NAMALWA (cell line): ENCODE measurements around the gene APP.
"Not testable (repeated sequence)": the region's sequence is repeated elsewhere in the genome, so short reads cannot be mapped to it uniquely, and the experiment has no call there.

Experiments
- DNase-seq: peaks from one replicate; pipeline ENCODE4 v3.0.0-alpha.2; 2015; ENCODE audit warnings: low spot score

Gene APP

DNA sequence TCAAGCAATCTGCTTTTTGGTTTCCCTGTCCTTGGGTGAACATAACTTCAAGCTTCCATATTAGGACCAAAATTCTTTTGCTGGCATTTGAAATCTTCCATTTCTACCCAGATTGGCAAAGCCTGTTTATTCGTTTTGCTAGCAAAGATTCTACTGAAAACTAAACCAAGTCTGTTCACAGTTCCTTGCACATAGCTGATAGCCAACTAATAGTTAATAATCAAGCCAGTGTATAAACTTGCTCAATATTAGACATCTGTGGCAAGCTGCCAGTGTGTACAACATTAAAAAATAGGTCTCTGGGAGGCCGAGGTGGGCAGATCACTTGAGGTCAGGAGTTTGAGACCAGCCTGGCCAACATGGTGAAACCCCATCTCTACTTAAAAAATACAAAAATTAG, 6.3 kb downstream of the APP start:
- DNase-seq: no peak

GRCh38 chr21:26162081-26162480, 8.5 kb downstream of the APP start:
- no peak for DNase-seq

DNA sequence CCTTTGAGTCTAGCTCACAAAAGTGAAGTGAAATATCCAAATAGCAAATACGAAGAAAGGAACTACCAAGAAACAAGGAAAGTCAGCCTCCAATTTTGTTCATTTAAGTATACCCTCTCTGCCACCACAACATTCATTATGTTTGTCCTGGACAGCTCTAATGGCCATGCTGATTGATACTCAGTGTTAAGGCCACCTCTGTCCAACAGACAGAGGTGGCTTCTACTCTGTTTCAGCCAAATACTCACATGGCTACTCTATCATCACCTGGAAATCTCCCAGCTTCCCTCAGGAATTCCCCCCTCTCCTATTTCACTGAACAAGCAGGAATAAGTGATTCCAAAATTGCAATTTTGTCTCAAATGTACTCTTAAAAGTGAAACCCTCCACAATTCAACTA, 10.7 kb downstream of the APP start:
- DNase-seq: no peak

- DNase-seq: no peak
Observed at GRCh38 chr21:26157801-26158200, 12.8 kb downstream of the APP start.

DNA sequence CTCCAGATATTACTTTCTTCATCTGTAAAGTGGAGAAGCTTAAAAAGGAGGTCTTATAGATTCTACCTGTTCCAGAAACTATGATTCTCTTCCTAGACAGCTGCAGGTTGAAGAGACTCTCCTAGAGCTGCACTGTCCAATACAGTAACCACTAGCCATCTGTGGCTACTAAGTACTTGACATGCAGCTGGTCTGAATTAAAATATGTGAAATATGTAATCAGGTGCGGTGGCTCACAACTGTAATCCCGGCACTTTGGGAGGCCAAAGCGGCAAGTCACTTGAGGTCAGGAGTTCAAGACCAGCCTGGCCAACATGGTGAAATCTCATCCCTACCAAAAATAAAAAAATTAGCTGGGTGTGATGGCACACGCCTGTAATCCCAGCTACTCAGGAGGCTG, 15.8 kb downstream of the APP start:
- DNase-seq: no peak

DNA sequence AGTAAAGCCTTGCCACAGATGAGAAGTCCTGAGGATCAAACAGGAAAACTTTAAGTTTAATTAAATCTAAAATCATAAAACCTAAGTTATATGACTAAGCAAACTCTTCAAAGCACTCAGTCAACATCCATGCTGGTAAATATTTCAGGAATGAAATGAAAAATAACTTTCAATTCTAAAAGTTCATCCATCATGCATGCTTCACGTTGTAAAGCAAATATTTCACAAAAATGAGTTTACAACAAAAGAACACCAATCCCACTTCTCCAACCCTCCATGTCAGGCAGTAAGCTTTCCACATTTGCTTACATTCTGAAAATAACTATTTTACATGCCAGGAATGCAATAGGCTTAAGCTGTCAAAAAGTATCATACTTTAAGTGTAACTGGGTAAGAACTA, 16.8 kb downstream of the APP start:
- DNase-seq: no peak

DNA sequence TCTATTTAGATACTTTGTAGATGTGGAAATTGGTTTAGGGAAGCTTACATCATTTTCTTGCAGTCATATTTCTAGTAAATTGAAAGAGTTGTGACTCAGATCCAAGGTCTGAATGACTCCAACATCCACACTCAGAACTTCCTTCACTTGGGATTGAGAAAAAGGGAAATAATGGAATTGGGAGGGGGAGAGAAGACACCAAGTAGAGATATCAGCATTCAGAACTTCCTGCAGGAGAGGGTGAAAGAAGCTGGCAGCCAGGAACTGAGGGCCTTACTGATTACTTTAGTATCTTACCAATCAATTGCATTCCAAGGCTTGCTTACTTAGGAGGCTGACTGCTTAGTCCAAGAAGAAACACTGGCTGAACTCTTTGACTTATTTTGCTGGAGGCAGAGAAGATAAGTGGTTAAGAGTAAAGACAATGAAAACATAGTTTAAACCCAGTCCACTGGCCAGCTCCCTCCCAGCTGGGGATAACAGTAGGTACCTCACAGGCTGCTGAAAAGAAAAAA, 21.7 kb downstream of the APP start:
- DNase-seq: no peak

- no peak for DNase-seq
Observed at GRCh38 chr21:26148071-26148839, 22.3 kb downstream of the APP start.

- DNase-seq: no peak
Observed at GRCh38 chr21:26147535-26147934, 23.0 kb downstream of the APP start.

GRCh38 chr21:26146681-26147080, 23.9 kb downstream of the APP start:
- DNase-seq: no peak

DNA sequence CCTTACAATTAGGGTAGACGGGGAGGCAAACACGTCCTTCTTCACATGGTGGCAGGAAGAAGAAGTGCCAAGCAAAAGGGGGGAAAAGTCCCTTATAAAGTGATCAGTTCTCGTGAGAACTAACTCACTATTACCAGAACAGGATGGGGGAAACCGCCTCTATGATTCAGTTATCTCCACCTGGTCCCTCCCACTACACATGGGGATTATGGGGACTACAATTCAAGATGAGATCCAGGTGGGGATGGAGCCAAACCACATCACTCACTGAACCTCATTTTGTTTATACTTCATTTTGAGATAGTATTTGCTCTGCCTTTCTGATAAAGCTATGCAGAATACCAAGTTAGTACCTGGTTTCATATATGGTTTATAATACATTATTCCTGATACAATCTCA, 26.5 kb downstream of the APP start:
- DNase-seq: no peak

GRCh38 chr21:26142363-26142762, 28.2 kb downstream of the APP start:
- no peak for DNase-seq

DNA sequence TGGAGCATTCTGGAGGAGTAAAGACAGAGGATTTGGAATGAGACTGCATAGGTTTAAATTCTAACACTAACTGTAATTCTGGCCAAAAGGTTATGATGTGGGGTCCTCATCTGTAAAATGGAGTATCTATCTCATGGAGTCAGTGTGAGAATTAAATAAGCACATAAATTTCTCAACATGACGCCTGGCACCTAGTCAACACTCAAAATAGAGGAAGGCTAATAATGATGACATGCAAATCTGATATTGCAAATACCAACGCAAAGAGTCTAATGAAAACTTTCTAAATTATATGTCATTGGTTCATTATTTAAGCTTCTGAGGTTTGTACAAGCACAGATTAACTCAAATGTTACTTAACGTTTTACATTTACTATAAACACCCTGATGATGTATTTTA, 29.6 kb downstream of the APP start:
- no peak for DNase-seq

- no peak for DNase-seq
Observed at GRCh38 chr21:26140164-26140579, 30.4 kb downstream of the APP start.

GRCh38 chr21:26138615-26139257, 31.8 kb downstream of the APP start:
- no peak for DNase-seq

GRCh38 chr21:26137379-26138060, 33.0 kb downstream of the APP start:
- no peak for DNase-seq

DNA sequence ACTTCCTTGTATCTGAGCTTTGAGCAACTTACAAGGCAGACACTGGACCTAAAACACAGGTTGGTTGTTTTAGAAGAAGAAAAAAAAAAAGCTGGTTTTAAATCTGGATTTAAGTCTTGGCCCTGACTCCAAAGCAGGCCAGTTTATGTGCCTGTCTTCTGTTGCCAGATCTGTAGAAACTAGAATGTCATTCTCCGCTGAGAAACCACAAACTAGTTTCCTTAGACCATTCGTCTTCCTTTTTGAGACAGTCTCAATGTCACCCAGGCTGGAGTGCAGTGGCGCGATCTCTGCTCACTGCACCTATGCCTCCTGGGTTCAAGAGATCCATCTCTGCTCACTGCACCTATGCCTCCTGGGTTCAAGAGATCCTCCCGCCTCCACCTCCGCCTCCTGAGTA, 33.9 kb downstream of the APP start:
- no peak for DNase-seq

DNA sequence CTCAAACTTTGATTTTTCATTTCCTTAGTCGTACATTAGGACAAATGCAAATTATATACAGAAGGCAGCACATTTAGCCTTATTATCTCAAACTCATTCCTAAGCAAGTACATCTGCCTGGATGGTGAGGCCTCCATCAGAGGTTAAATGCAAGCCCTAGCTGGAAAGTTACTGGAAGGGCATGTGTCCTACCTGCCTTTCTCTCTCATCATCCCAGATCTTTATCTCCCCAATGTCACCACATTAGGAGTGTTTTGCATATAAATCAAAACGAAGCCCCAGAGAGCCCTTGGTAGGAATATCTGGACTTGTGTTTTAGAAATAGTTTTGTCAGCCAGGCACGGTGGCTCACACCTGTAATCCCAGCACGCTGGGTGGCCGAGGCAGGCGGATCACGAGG, 35.0 kb downstream of the APP start:
- no peak for DNase-seq

- no peak for DNase-seq
Observed at GRCh38 chr21:26131554-26131953, 39.0 kb downstream of the APP start.

- not testable (repeated sequence) for DNase-seq
Observed at GRCh38 chr21:26131053-26131452, 39.5 kb downstream of the APP start.

DNA sequence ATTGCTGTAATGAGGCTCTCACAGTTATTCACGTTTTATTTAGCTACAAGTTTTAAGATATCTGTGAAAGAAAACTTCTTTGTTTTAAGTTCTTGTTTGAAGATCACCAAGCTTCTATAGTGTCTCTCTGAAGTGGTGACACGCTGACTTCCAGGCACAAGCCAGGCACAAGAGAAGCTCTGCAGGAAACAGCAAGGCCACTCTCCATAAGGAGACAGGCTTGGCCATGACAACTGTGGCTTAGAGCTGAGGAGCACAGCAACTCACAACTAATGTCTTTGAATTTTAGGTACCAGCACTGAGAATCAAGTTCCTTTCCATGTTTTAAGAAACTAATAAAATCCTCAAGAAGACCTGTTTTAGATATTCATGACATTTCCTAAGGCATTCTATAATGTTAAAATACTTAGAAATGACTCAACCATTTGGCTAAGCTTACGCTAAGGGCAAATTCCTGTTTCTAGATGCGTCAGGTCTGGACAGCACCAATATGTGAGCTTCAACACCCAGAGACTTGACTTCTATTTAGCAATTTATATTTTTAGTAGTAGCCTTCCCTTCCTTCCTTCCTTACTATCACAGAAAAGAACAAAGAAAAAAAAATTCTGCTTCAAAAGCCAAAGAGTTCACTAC, 40.2 kb downstream of the APP start:
- DNase-seq: no peak

DNA sequence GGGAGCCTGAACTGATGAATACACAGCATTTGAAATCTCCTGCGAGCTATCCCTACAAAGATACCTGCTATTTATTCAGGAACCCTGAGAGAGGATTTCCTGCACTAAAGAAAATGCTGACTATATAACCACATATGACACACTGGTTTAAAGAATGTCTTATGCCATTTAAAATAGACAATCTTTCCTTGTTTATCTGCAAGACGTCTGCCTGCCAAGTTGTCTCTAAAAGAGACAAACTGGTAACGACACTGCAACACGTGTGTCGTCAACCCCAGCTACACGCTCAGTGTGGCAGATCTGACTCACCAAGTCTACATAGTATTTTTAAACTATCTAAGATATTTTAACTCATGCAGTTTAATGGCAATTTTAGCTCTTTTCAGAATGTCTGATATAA, 42.7 kb downstream of the APP start:
- no peak for DNase-seq
